Endothelial cell (in vitro differentiated cells): Measurements from ENCODE around the gene SYDE1. TPM values are rescaled to one million over a fixed set of nuclear protein-coding genes. Genes with fewer than 3 reads are reported as not detected.

ENCODE experiments used
- DNase-seq: peaks from one replicate; pipeline ENCODE4 v3.0.0; 2021; ENCODE audit warnings: low spot score
- H3K27ac Mint-ChIP-seq: one replicate; pipeline ENCODE4 v1.8.0; 2021; ENCODE audit warnings: mixed read lengths, inconsistent platforms; ENCODE audit not compliant: unreplicated experiment
- H3K27me3 Mint-ChIP-seq: one replicate; pipeline ENCODE4 v1.8.0; 2021; ENCODE audit warnings: mild to moderate bottlenecking, moderate library complexity, mixed read lengths, inconsistent platforms; ENCODE audit not compliant: unreplicated experiment
- H3K36me3 Mint-ChIP-seq: one replicate; pipeline ENCODE4 v1.8.0; 2021; ENCODE audit warnings: mild to moderate bottlenecking, low read depth, mixed read lengths, inconsistent platforms; ENCODE audit not compliant: unreplicated experiment
- H3K4me1 Mint-ChIP-seq: one replicate; pipeline ENCODE4 v1.8.0; 2021; ENCODE audit warnings: mild to moderate bottlenecking, mixed read lengths, inconsistent platforms; ENCODE audit not compliant: unreplicated experiment
- H3K4me3 Mint-ChIP-seq: one replicate; pipeline ENCODE4 v1.8.0; 2021; ENCODE audit warnings: mild to moderate bottlenecking, mixed read lengths, inconsistent platforms; ENCODE audit not compliant: unreplicated experiment
- H3K9me3 Mint-ChIP-seq: one replicate; pipeline ENCODE4 v1.8.0; 2021; ENCODE audit warnings: mixed read lengths, inconsistent platforms; ENCODE audit not compliant: unreplicated experiment
- CTCF ChIP-seq: fragments of 200-600 bp; sonication (generic); IDR thresholded peaks from one replicate; pipeline ENCODE4 v1.5.0; 2021; ENCODE audit warnings: antibody characterized with exemption; ENCODE audit not compliant: unreplicated experiment
- total RNA-seq: library from RNA; stranded (reverse); fragmentation: NEBNext Ultra II Directional; extraction: Animal tissue kit (Norgen Biotek cat#: 25700); gene quantifications from one replicate; pipeline ENCODE4 v1.2.1, GENCODE V29; 2021; ENCODE audit not compliant: unreplicated experiment

The SYDE1 gene
- total RNA-seq, 1 donor from 2014 or later, result 43.5 TPM

- no peak for DNase-seq
- no peak for TF ChIP-seq CTCF
- H3K27ac Mint-ChIP-seq, result no peak overlapping the region
- H3K4me3 Mint-ChIP-seq, result peak overlapping the region; percentile 77
- H3K36me3 Mint-ChIP-seq, result peaks cover 39% of the 10 kb centered on the region
- no peaks in the 10 kb centered on the region for H3K9me3 Mint-ChIP-seq
- peaks cover 32% of the 10 kb centered on the region for H3K4me1 Mint-ChIP-seq
- H3K27me3 Mint-ChIP-seq, result peaks cover 18% of the 10 kb centered on the region
Measured at GRCh38 chr19:15111758-15112157, 4.6 kb downstream of the SYDE1 start.

GRCh38 chr19:15112385-15112784, 5.2 kb downstream of the SYDE1 start:
- no peak for TF ChIP-seq CTCF
- Mint-ChIP-seq H3K9me3 (no peaks in the 10 kb centered on the region), H3K4me1 (peaks cover 37% of the 10 kb centered on the region), H3K4me3 (peak overlapping the region; percentile 77), H3K36me3 (peaks cover 43% of the 10 kb centered on the region), H3K27me3 (peaks cover 24% of the 10 kb centered on the region), H3K27ac (peak overlapping the region; percentile 80)
- no peak for DNase-seq

- Mint-ChIP-seq H3K9me3 (no peaks in the 10 kb centered on the region), H3K36me3 (peaks cover 48% of the 10 kb centered on the region), H3K4me1 (peaks cover 33% of the 10 kb centered on the region), H3K4me3 (no peak overlapping the region), H3K27me3 (peaks cover 26% of the 10 kb centered on the region), H3K27ac (peak overlapping the region; percentile 13)
- no peak for DNase-seq
- TF ChIP-seq CTCF, result no peak
Measured at GRCh38 chr19:15113245-15114152, 6.3 kb downstream of the SYDE1 start.

GRCh38 chr19:15114153-15114540, 6.9 kb downstream of the SYDE1 start:
- peaks cover 53% of the 10 kb centered on the region for H3K36me3 Mint-ChIP-seq

More at GRCh38 chr19:15114153-15114540, 6.9 kb downstream of the SYDE1 start:
- H3K9me3 Mint-ChIP-seq, result no peaks in the 10 kb centered on the region
- no peak for DNase-seq
- no peak overlapping the region for H3K27ac Mint-ChIP-seq
- no peak overlapping the region for H3K4me3 Mint-ChIP-seq
- TF ChIP-seq CTCF, result no peak
- peaks cover 27% of the 10 kb centered on the region for H3K27me3 Mint-ChIP-seq
- H3K4me1 Mint-ChIP-seq, result peaks cover 30% of the 10 kb centered on the region
